OCI-LY7 (cell line): ENCODE results near the gene METTL22.

Experiments used
- CTCF ChIP-seq: fragments of 200-600 bp; sonication (generic); conservative IDR thresholded peaks from 2 replicates; pipeline ENCODE4 v1.5.1; 2014; ENCODE audit warnings: mild to moderate bottlenecking, antibody characterized with exemption, low read length, moderate library complexity, mixed read lengths
- EZH2phosphoT487 ChIP-seq: fragments of 200-600 bp; sonication (generic); IDR thresholded peaks from 2 replicates; pipeline ENCODE4 v1.6.1; 2018; ENCODE audit warnings: low read depth, borderline replicate concordance, mild to moderate bottlenecking, mixed run types, antibody characterized with exemption, low read length, moderate library complexity, mixed read lengths

DNA sequence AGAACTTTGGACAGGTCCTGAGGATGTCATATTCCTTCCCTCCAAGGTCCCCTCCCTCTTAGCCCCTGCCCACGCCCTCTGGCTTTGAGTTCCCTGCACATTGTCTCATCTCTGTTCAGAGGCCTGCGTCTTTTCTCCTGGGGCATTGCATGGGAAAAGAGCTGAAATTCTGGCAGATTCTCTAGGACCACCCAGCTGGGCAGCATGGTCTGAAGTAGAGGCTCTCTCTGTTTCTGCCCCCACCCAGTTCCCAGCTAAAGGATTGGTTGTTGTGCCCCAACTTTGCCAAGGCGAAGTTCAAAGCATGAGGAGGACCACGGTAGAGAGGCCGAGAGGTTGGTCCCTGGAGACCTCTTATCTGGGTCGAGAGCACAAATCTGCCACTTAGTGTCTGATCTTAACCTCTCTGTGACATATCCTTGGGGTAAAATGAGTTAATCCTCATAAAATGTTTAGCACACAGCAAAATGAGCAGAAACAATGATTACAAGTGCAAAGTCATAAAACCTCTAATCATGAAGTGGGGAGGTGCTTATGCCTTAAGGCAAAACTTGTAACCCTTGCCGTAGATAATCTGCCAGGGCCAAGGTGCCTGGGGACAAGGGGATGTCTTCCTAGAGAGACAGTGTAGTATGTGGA, 55.4 kb downstream of the METTL22 start:
- TF ChIP-seq CTCF (no peak), EZH2phosphoT487 (no peak)
